OCI-LY7 (cell line): ENCODE results near the gene CACNA1D. TPM values are rescaled to one million over a fixed set of nuclear protein-coding genes. Genes with fewer than 3 reads are reported as not detected.

Source experiments
- BruUV-seq: library from RNA; stranded (reverse); fragments of 400-500 nt; replicated peaks from 2 replicates; lab custom pipeline; 2021; lab: Mats Ljungman, UMichigan
- CTCF ChIA-PET: fragments of 300-600 bp; sonication (Branson Sonifier 250); formaldehyde crosslinking; loops from one replicate; lab custom pipeline; 2022; ENCODE audit warnings: antibody characterized with exemption; ENCODE audit not compliant: unreplicated experiment; lab: Charles Lee
- POLR2A ChIA-PET: fragments of 300-600 bp; sonication (Branson Sonifier 250); formaldehyde crosslinking; loops from one replicate; lab custom pipeline; 2022; ENCODE audit warnings: antibody characterized with exemption; lab: Charles Lee
- DNase-seq: peaks from one replicate; pipeline ENCODE4 v3.0.0-alpha.2; 2015; ENCODE audit warnings: low spot score
- H2AFZ ChIP-seq: fragments of 200-600 bp; sonication (generic), shearing (Covaris generic); 2 replicates; pipeline ENCODE4 v1.6.1; 2014; ENCODE audit warnings: mild to moderate bottlenecking, antibody characterized with exemption, low read length, moderate library complexity
- H3K27ac ChIP-seq: fragments of 200-600 bp; sonication (generic); 2 replicates; pipeline ENCODE4 v1.5.1; 2014; ENCODE audit warnings: mixed run types, low read depth, mild to moderate bottlenecking, moderate library complexity, low read length, inconsistent platforms; ENCODE audit not compliant: poor library complexity, severe bottlenecking
- H3K36me3 ChIP-seq: fragments of 200-600 bp; sonication (generic); 2 replicates; pipeline ENCODE4 v1.6.1; 2014; ENCODE audit warnings: mild to moderate bottlenecking, antibody characterized with exemption, low read length, moderate library complexity, mixed read lengths; ENCODE audit not compliant: insufficient read depth
- H3K4me1 ChIP-seq: fragments of 200-600 bp; sonication (generic); 2 replicates; pipeline ENCODE4 v1.5.1; 2014; ENCODE audit warnings: mild to moderate bottlenecking, low read length; ENCODE audit not compliant: insufficient read depth, poor library complexity, severe bottlenecking
- H3K4me2 ChIP-seq: fragments of 200-600 bp; sonication (generic); 2 replicates; pipeline ENCODE4 v1.6.1; 2014; ENCODE audit warnings: mild to moderate bottlenecking, low read length
- H3K4me3 ChIP-seq: fragments of 200-600 bp; sonication (generic); 2 replicates; pipeline ENCODE4 v1.5.1; 2014; ENCODE audit warnings: mild to moderate bottlenecking, low read depth, low read length; ENCODE audit not compliant: poor library complexity, severe bottlenecking
- H3K79me2 ChIP-seq: fragments of 200-600 bp; sonication (generic); 2 replicates; pipeline ENCODE4 v1.6.1; 2016; ENCODE audit warnings: low read depth, mild to moderate bottlenecking, low read length, moderate library complexity, mixed read lengths; ENCODE audit not compliant: insufficient read depth
- H3K9me2 ChIP-seq: fragments of 200-600 bp; sonication (generic); 2 replicates; pipeline ENCODE4 v1.6.1; 2016; ENCODE audit warnings: mild to moderate bottlenecking, low read length, mixed read lengths; ENCODE audit not compliant: insufficient read depth
- H3K9me3 ChIP-seq: fragments of 200-600 bp; sonication (generic); 2 replicates; pipeline ENCODE4 v1.6.1; 2014; ENCODE audit warnings: mild to moderate bottlenecking, mixed run types, low read length, mixed read lengths
- H4K20me1 ChIP-seq: fragments of 200-600 bp; sonication (generic); 2 replicates; pipeline ENCODE4 v1.6.1; 2014; ENCODE audit warnings: mild to moderate bottlenecking, antibody characterized with exemption, low read length, moderate library complexity, mixed read lengths; ENCODE audit not compliant: insufficient read depth
- EZH2phosphoT487 ChIP-seq: fragments of 200-600 bp; sonication (generic); IDR thresholded peaks from 2 replicates; pipeline ENCODE4 v1.6.1; 2018; ENCODE audit warnings: low read depth, borderline replicate concordance, mild to moderate bottlenecking, mixed run types, antibody characterized with exemption, low read length, moderate library complexity, mixed read lengths
- intact Hi-C: fragments of 100-400 bp; cut with micrococcal nuclease; formaldehyde crosslinking; loops from one replicate; pipeline ENCODE4 v1.10.0; 2022; ENCODE audit not compliant: unreplicated experiment
- total RNA-seq, 2 experiments: library from RNA; depleted of rRNA in 1 of 2; stranded (reverse); fragments of >200 nt in 1 of 2; shearing (Covaris generic) in 1 of 2; gene quantifications; 2 replicates each; pipeline ENCODE4 v1.2.3, GENCODE V29; 2014 to 2022
- TF ChIP-seq, protein P1 (sequence below): fragments of 200-600 bp; sonication (generic); conservative IDR thresholded peaks from 2 replicates; pipeline ENCODE4 v1.5.1; 2014; ENCODE audit warnings: mild to moderate bottlenecking, antibody characterized with exemption, low read length, moderate library complexity, mixed read lengths

The CACNA1D gene
- total RNA-seq, 2 experiments from 2014 or later: 0.42 TPM; not detected in 1

DNA sequence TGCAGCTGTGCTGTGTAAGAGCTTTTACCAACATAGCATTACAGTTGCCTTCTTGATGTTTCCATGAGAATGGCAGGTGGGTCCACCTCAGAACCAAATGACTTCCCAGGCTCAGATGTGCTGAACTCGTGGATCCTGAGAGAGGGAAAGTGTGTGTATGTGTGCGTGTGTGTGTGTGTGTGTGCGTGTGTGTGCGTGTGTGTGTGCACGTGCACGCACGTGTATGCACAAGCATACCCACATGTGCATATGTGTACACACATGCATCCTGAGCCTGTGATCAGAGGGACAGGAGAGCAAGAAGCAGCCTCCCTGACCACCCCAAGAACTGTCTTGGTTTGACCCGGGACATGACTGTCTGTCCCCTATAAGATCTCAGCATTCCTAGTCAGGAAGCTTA lies 303.7 kb downstream of the CACNA1D start:
- DNase-seq: no peak
- Histone ChIP-seq H3K9me3 (no peaks in the 10 kb centered on the region), H3K27ac (no peak overlapping the region), H3K4me1 (no peaks in the 10 kb centered on the region), H3K4me3 (no peak overlapping the region), H3K9me2 (no peaks in the 10 kb centered on the region), H2AFZ (no peak overlapping the region), H3K36me3 (no peaks in the 10 kb centered on the region), H4K20me1 (no peaks in the 10 kb centered on the region), H3K4me2 (no peak overlapping the region), H3K79me2 (no peaks in the 10 kb centered on the region)
- BruUV-seq: no TSS peak
- ChIA-PET POLR2A (no interaction called here), CTCF (no interaction called here)
- intact Hi-C loops: no loop called here
- no peak for TF ChIP-seq EZH2phosphoT487
- TF ChIP-seq, protein P1, sequence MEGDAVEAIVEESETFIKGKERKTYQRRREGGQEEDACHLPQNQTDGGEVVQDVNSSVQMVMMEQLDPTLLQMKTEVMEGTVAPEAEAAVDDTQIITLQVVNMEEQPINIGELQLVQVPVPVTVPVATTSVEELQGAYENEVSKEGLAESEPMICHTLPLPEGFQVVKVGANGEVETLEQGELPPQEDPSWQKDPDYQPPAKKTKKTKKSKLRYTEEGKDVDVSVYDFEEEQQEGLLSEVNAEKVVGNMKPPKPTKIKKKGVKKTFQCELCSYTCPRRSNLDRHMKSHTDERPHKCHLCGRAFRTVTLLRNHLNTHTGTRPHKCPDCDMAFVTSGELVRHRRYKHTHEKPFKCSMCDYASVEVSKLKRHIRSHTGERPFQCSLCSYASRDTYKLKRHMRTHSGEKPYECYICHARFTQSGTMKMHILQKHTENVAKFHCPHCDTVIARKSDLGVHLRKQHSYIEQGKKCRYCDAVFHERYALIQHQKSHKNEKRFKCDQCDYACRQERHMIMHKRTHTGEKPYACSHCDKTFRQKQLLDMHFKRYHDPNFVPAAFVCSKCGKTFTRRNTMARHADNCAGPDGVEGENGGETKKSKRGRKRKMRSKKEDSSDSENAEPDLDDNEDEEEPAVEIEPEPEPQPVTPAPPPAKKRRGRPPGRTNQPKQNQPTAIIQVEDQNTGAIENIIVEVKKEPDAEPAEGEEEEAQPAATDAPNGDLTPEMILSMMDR: no peak

DNA sequence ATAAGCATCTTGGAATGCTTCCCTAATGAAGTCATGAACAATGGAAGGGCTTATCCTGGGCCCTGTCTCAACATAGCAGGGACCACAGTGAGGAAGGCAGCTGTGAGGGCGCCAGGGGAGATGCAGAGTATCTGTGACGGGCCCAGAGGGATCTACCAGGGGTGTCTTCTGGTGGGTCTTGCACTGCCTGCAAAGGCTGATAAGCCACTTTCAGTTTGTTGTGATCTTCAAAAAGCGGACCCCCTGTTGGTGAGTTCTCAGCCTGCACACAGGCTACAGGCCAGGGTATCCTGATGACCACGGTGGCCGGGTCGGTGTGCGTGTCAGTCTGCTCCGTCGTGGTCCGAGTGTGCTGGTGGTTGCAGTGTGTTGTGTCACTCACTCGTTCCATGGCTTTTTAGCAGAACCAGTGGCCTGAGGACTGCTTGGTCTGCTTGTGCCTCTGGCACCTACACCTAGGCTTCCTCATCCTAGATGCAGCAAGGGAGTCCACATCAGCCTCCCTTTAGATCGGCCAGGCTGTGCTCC lies 305.0 kb downstream of the CACNA1D start:
- Histone ChIP-seq H3K4me2 (no peak overlapping the region), H2AFZ (no peak overlapping the region), H4K20me1 (no peaks in the 10 kb centered on the region), H3K36me3 (no peaks in the 10 kb centered on the region), H3K9me3 (no peaks in the 10 kb centered on the region), H3K4me3 (no peak overlapping the region), H3K9me2 (no peaks in the 10 kb centered on the region), H3K27ac (no peak overlapping the region), H3K79me2 (no peaks in the 10 kb centered on the region), H3K4me1 (no peaks in the 10 kb centered on the region)
- intact Hi-C loops: no loop called here
- TF ChIP-seq, protein P1: no peak
- TF ChIP-seq EZH2phosphoT487: no peak
- CTCF ChIA-PET: no interaction called here
- POLR2A ChIA-PET: no interaction called here
- no peak for DNase-seq
- BruUV-seq: no TSS peak

DNA sequence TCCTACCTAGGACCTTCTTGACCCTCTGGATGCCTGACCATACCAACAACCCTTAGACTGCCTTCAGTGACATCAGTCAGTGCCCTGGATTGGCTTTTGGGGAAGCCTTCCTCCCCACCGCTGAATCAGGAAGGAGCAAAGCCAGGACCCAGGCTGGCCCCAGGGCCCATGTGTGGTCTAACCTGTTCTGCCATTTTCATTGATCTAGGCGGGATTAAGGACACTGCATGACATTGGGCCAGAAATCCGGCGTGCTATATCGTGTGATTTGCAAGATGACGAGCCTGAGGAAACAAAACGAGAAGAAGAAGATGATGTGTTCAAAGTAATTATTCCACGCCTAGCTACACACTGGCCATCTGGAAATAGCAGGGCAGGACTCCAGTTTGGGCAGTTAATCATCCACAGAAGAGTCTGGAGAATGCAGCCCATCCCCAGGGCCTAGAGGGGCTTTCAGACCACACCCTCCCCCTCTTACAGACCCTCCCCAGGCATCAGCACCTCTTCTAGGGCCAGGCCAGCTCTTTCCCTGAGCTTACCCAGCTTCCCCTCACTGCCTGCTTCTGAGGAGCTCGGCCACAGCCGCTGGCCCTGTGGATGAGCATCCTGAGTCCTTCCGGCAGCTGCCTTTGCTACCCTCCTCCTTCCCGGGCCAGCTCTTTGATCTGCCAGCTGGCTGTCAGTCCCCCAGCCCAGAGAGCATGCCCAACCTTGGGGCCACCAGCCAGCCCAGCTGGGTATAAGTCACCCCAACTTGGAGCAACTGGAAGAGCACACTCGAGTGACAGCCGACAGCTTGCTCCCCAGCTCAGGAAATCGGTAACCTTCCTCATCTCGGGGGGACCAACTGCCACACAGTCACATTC lies 305.9 kb downstream of the CACNA1D start:
- no peak for DNase-seq
- Histone ChIP-seq H3K4me3 (no peak overlapping the region), H3K4me1 (no peaks in the 10 kb centered on the region), H3K27ac (no peak overlapping the region), H2AFZ (no peak overlapping the region), H3K79me2 (no peaks in the 10 kb centered on the region), H3K36me3 (no peaks in the 10 kb centered on the region), H3K9me2 (no peaks in the 10 kb centered on the region), H3K9me3 (no peaks in the 10 kb centered on the region), H3K4me2 (no peak overlapping the region), H4K20me1 (no peaks in the 10 kb centered on the region)
- TF ChIP-seq EZH2phosphoT487: no peak
- TF ChIP-seq, protein P1: no peak
- CTCF ChIA-PET: no interaction called here
- no TSS peak for BruUV-seq
- intact Hi-C loops: no loop called here
- POLR2A ChIA-PET: interaction anchor here (0.6 kb wide), 1 partner anchor 19 kb away, joined by 3 read pairs; no protein-coding TSS in a partner anchor
